K562 (cell line): ENCODE results near the gene CEP295NL. TPM values are rescaled to one million over a fixed set of nuclear protein-coding genes. Genes with fewer than 3 reads are reported as not detected.

Experiments
- ATAC-seq: fragments of 200-7000 bp; cut with Tn5 transposase; 3 replicates; pipeline ENCODE4 v1.9.1; 2020; ENCODE audit warnings: moderate library complexity
- BruUV-seq: library from RNA; stranded (reverse); fragments of 400-500 nt; replicated peaks from 2 replicates; lab custom pipeline; 2021; lab: Mats Ljungman, UMichigan
- CTCF ChIA-PET: fragments of 300-600 bp; formaldehyde crosslinking; extraction: SDS; loops from one replicate; lab custom pipeline; 2021; ENCODE audit warnings: low intra/inter-chr PET ratio; lab: Yijun Ruan, JAX
- POLR2A ChIA-PET: fragments of 300-600, 350-650 bp; sonication (Branson Sonifier 250); formaldehyde crosslinking; extraction: SDS; loops from one replicate; lab custom pipeline; 2021; ENCODE audit warnings: antibody characterized with exemption, inconsistent platforms; lab: Yijun Ruan, JAX
- DNase-seq, 4 experiments: peaks; one replicate each; pipeline versions ENCODE4 v3.0.0 to v3.0.0-alpha.2; 2011 to 2018; ENCODE audit warnings: low spot score in 3 of 4, mixed read lengths in 3 of 4; ENCODE audit errors: extremely low read depth in 1 of 4
- FAIRE-seq: peaks from 2 replicates; lab custom pipeline; 2011; peaks lifted over from hg19 to GRCh38; lab: Jason Lieb, UNC
- H2AFZ ChIP-seq: 2 replicates; pipeline ENCODE4 v1.6.0; 2011; ENCODE audit warnings: low read depth, low read length, control low read depth, inconsistent platforms
- H3K27ac ChIP-seq: fragments of 200-600 bp; 3 replicates; pipeline ENCODE4 v1.8.0; 2011; ENCODE audit warnings: low read depth, mild to moderate bottlenecking, control low read depth, inconsistent platforms, low read length, moderate library complexity, mixed read lengths; ENCODE audit errors: extremely low read depth
- H3K27me3 ChIP-seq, 2 experiments: fragments of 300-600 bp in 1 of 2; 2 replicates in 1 of 2; 3 replicates in 1 of 2; pipeline versions ENCODE4 v1.6.0 to v1.8.0; 2011; ENCODE audit warnings: inconsistent platforms in 2 of 2, low read length in 2 of 2, mild to moderate bottlenecking in 1 of 2, mixed read lengths in 1 of 2, moderate library complexity in 1 of 2; ENCODE audit not compliant: control insufficient read depth in 2 of 2, insufficient read depth in 2 of 2
- H3K36me3 ChIP-seq: fragments of 300-600 bp; 3 replicates; pipeline ENCODE4 v1.8.0; 2011; ENCODE audit warnings: mild to moderate bottlenecking, low read length, inconsistent platforms; ENCODE audit not compliant: control insufficient read depth, insufficient read depth
- H3K4me1 ChIP-seq, 2 experiments: fragments of 200-600 bp in 1 of 2; replicated peaks in 1 of 2; 2 replicates in 1 of 2; 3 replicates in 1 of 2; pipeline versions ENCODE4 v1.5.1 to v1.8.0; 2011; ENCODE audit warnings: inconsistent platforms in 2 of 2, low read length in 2 of 2, mild to moderate bottlenecking in 1 of 2, mixed read lengths in 1 of 2, moderate library complexity in 1 of 2; ENCODE audit not compliant: control insufficient read depth in 2 of 2, insufficient read depth in 2 of 2
- H3K4me2 ChIP-seq: 2 replicates; pipeline ENCODE4 v1.6.1; 2011; ENCODE audit warnings: low read length, control low read depth, inconsistent platforms, mixed read lengths; ENCODE audit not compliant: insufficient read depth
- H3K4me3 ChIP-seq: fragments of 200-600 bp; sonication (generic), shearing (Covaris generic); 2 replicates; pipeline ENCODE4 v1.5.1; 2016; ENCODE audit warnings: control low read depth, inconsistent platforms
- H3K79me2 ChIP-seq: fragments of 200-600 bp; 3 replicates; pipeline ENCODE4 v1.8.0; 2011; ENCODE audit warnings: low read length, inconsistent platforms; ENCODE audit not compliant: control insufficient read depth, insufficient read depth
- H3K9ac ChIP-seq, 2 experiments: 2 replicates each; pipeline versions ENCODE4 v1.6.0 to v1.6.1; 2011; ENCODE audit warnings: low read depth in 2 of 2, low read length in 2 of 2, control low read depth in 1 of 2, inconsistent platforms in 1 of 2, mild to moderate bottlenecking in 1 of 2, mixed read lengths in 1 of 2; ENCODE audit not compliant: insufficient read depth in 1 of 2
- H3K9me1 ChIP-seq: one replicate; pipeline ENCODE4 v1.6.0; 2011; ENCODE audit warnings: inconsistent platforms, mild to moderate bottlenecking, low read length, moderate library complexity; ENCODE audit not compliant: control insufficient read depth, insufficient read depth
- H3K9me3 ChIP-seq: replicated peaks from 2 replicates; pipeline ENCODE4 v1.5.1; 2011; ENCODE audit warnings: low read depth, low read length, inconsistent platforms; ENCODE audit not compliant: control insufficient read depth, insufficient read depth
- H4K20me1 ChIP-seq: replicated peaks from 2 replicates; pipeline ENCODE4 v1.6.1; 2011; ENCODE audit warnings: low read length, inconsistent platforms, mixed read lengths; ENCODE audit not compliant: control insufficient read depth, insufficient read depth
- ATF7 ChIP-seq: fragments of 450-650 bp; IDR thresholded peaks from 2 replicates; pipeline ENCODE4 v1.7.1; 2014; ENCODE audit warnings: mild to moderate bottlenecking, moderate library complexity
- CBX5 ChIP-seq: IDR thresholded peaks from 2 replicates; pipeline ENCODE4 v1.6.1; 2014; ENCODE audit warnings: low read depth, borderline replicate concordance
- DMBX1 ChIP-seq: fragments of 250-450 bp; sonication (Bioruptor Pico); IDR thresholded peaks from 2 replicates; pipeline ENCODE4 v1.8.0; 2022; ENCODE audit warnings: inconsistent platforms, mild to moderate bottlenecking, moderate library complexity, borderline replicate concordance
- ELF4 ChIP-seq: fragments of 450-650 bp; formaldehyde crosslinking; IDR thresholded peaks from 2 replicates; pipeline ENCODE4 v1.4.0; 2022; ENCODE audit warnings: missing genetic modification characterization
- FIP1L1 ChIP-seq: fragments of 200-400 bp; formaldehyde crosslinking; IDR thresholded peaks from 2 replicates; pipeline ENCODE4 v1.6.1; 2018; ENCODE audit warnings: mild to moderate bottlenecking, low read depth, low read length; ENCODE audit not compliant: poor library complexity, severe bottlenecking
- HDAC3 ChIP-seq: fragments of 450-650 bp; IDR thresholded peaks from 2 replicates; pipeline ENCODE4 v1.6.1; 2018; ENCODE audit warnings: borderline replicate concordance, mild to moderate bottlenecking, moderate library complexity; ENCODE audit not compliant: partially characterized antibody
- HIVEP1 ChIP-seq: fragments of 250-450 bp; sonication (Bioruptor Pico); IDR thresholded peaks from 2 replicates; pipeline ENCODE4 v1.4.0; 2020; ENCODE audit warnings: mild to moderate bottlenecking
- MCM2 ChIP-seq: fragments of 450-650 bp; IDR thresholded peaks from 2 replicates; pipeline ENCODE4 v1.6.1; 2017; ENCODE audit warnings: low read depth, mild to moderate bottlenecking
- MECOM ChIP-seq: fragments of 250-450 bp; sonication (Bioruptor Pico); IDR thresholded peaks from 2 replicates; pipeline ENCODE4 v1.8.0; 2022; ENCODE audit warnings: inconsistent platforms
- NFIX ChIP-seq: fragments of 250-450 bp; sonication (Bioruptor Pico); IDR thresholded peaks from 2 replicates; pipeline ENCODE4 v1.4.0; 2020; ENCODE audit warnings: low read depth, mild to moderate bottlenecking, moderate library complexity
- RB1 ChIP-seq: fragments of 450-650 bp; IDR thresholded peaks from 2 replicates; pipeline ENCODE4 v1.6.1; 2017; ENCODE audit warnings: low read depth, mild to moderate bottlenecking
- RBM15 ChIP-seq: fragments of 200-400 bp; formaldehyde crosslinking; IDR thresholded peaks from 2 replicates; pipeline ENCODE4 v1.6.1; 2018; ENCODE audit warnings: mild to moderate bottlenecking, low read length, moderate library complexity; ENCODE audit not compliant: insufficient read depth
- RFX1 ChIP-seq: fragments of 450-650 bp; IDR thresholded peaks from 2 replicates; pipeline ENCODE4 v1.6.1; 2016; ENCODE audit warnings: mild to moderate bottlenecking, moderate library complexity
- SIN3B ChIP-seq: fragments of 450-650 bp; IDR thresholded peaks from 2 replicates; pipeline ENCODE4 v1.6.1; 2017; ENCODE audit warnings: low read depth, mild to moderate bottlenecking, moderate library complexity
- SLC30A9 ChIP-seq: fragments of 250-450 bp; sonication (Bioruptor Pico); IDR thresholded peaks from 2 replicates; pipeline ENCODE4 v1.8.0; 2022; ENCODE audit warnings: mild to moderate bottlenecking, moderate library complexity
- SREBF1 ChIP-seq: fragments of 150-350 bp; IDR thresholded peaks from 2 replicates; pipeline ENCODE4 v1.6.1; 2014; ENCODE audit warnings: antibody characterized with exemption, low read depth, low read length, borderline replicate concordance
- STAT5A ChIP-seq: IDR thresholded peaks from 2 replicates; pipeline ENCODE4 v1.6.1; 2012; ENCODE audit warnings: low read length, inconsistent platforms, borderline replicate concordance
- TARDBP ChIP-seq: fragments of 450-650 bp; IDR thresholded peaks from 2 replicates; pipeline ENCODE4 v1.6.1; 2016
- TCF7 ChIP-seq: sonication (generic); IDR thresholded peaks from 2 replicates; pipeline ENCODE4 v1.6.1; 2016; ENCODE audit warnings: antibody characterized with exemption, borderline replicate concordance
- ZBTB1 ChIP-seq: sonication (generic); formaldehyde crosslinking; IDR thresholded peaks from 2 replicates; pipeline ENCODE4 v1.8.1; 2023; ENCODE audit warnings: missing genetic modification reagents, low read depth, mild to moderate bottlenecking, borderline replicate concordance
- ZC3H11A ChIP-seq: IDR thresholded peaks from 2 replicates; pipeline ENCODE4 v1.6.1; 2012; ENCODE audit warnings: low read depth, low read length, improper control_type of control experiment
- ZNF384 ChIP-seq: IDR thresholded peaks from 2 replicates; pipeline ENCODE4 v1.6.1; 2012; ENCODE audit warnings: low read depth, low read length, improper control_type of control experiment
- ZNF444 ChIP-seq: fragments of 250-450 bp; sonication (Bioruptor Pico); IDR thresholded peaks from 2 replicates; pipeline ENCODE4 v1.4.0; 2020; ENCODE audit warnings: mild to moderate bottlenecking, moderate library complexity
- ZNF764 ChIP-seq: fragments of 250-450 bp; sonication (Bioruptor Pico); IDR thresholded peaks from 2 replicates; pipeline ENCODE4 v1.4.0; 2020; ENCODE audit warnings: low read depth, mild to moderate bottlenecking, moderate library complexity
- WGBS: fragments of 100-300 bp; shearing (Covaris generic); methylation state at CpG from one replicate; pipeline ENCODE4 v1.1.6; 2016; ENCODE audit warnings: low coverage, mixed read lengths; ENCODE audit not compliant: insufficient coverage; ENCODE audit errors: missing lambda C conversion rate; 5-methylcytosine and 5-hydroxymethylcytosine counted together
- in situ Hi-C: fragments of 300-500 bp; cut with MboI; formaldehyde crosslinking; loops from 4 replicates; pipeline ENCODE4 v1.15.0; 2018; ENCODE audit warnings: inconsistent platforms, mixed read lengths
- intact Hi-C: fragments of 100-400 bp; cut with micrococcal nuclease; formaldehyde crosslinking; loops from 2 replicates; pipeline ENCODE4 v1.14.2; 2022
- polyA plus RNA-seq, 8 experiments: library from polyadenylated mRNA; depleted of rRNA in 4 of 8; stranded (reverse) in 5 of 8; unstranded in 3 of 8; fragments of >200 nt; fragmentation: Nextera tagmentation in 2 of 8; fragmentation: Illumina TruSeq in 1 of 8; extraction: Ambion mirVana in 2 of 8; extraction: Trizol in 1 of 8; gene quantifications; 2 replicates each; pipeline versions ENCODE4 v1.2.1 to v1.2.3, GENCODE V29; 2011 to 2014; ENCODE audit warnings: inconsistent platforms in 1 of 8, missing spikeins in 1 of 8
- total RNA-seq, 7 experiments: library from RNA; depleted of rRNA in 6 of 7; stranded (reverse); fragments of >200 nt in 6 of 7; fragmentation: Illumina TruSeq in 2 of 7; extraction: Trizol in 2 of 7; gene quantifications; 2 replicates each; pipeline versions ENCODE4 v1.2.1 to v1.2.3, GENCODE V29; 2011 to 2021; ENCODE audit warnings: low replicate concordance in 1 of 7
- TF ChIP-seq, protein P1 (sequence below): sonication (generic); formaldehyde crosslinking; IDR thresholded peaks from 2 replicates; pipeline ENCODE4 v1.8.0; 2022; ENCODE audit warnings: missing genetic modification reagents, mild to moderate bottlenecking, borderline replicate concordance

CEP295NL gene
- total and polyA plus RNA-seq, 9 of the 15 experiments (the other 6 are each of a cell fraction or from before 2014, with no cell fraction given) = not detected

DNA sequence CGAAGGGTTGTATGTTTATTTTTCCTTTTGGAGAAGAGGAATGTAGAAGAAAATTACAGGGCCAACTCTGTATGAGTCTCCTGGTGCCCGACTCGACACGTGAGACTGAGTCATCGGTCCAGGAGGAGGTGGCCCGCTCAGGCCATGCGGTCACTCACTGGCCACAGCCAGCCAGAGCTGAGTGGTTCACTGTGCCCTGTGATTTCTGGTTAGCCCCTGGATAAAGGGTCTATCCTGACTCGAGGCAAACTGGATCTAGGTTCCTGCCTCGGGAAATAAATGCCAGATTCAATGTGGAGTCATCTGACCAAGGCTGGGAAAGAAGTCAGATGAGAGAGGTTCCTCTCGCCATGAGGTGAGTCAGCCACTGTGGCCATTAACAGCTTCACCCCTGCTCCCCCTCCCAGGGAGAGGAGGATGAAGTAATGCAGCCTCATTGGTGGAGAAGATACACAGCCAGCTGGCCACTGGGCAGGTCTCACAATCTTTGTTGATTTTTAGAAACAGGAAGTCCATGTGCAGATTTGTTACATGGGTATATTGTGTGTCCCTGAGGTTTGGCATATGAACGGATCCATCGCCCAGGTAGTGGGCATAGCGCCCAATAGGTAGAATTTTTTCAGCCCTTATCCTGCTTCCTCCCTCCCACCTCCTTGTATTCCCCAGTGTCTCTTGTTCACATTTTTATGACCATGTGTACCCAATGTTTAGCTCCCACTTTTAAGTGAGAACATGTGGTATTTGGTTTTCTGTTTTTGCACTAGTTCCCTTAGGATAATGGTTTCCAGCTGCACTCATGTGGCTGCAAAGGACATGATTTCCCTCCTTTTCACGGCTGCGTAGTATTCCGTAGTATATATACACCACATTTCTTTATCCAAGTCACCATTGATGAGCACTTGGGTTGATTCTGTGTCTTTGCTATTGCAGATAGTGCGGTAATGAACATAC, 40.7 kb downstream of the CEP295NL start:
- Histone ChIP-seq H3K4me1 (peaks cover 3 to 15% of the 10 kb centered on the region in 2 experiments; a peak in 3 of 5 replicates), H3K9ac (peak overlapping the region in 1 of 2 experiments; percentile 39; a peak in 1 of 4 replicates), H3K27ac (peak overlapping the region; percentile 64; the same call in 2 of the 3 replicates), H3K79me2 (no peaks in the 10 kb centered on the region), H3K9me3 (no peaks in the 10 kb centered on the region), H3K9me1 (no peaks in the 10 kb centered on the region), H3K4me3 (no peak overlapping the region), H3K4me2 (peak overlapping the region; percentile 51), H3K27me3 (peaks cover 6 to 12% of the 10 kb centered on the region in 2 experiments; a peak in 4 of 5 replicates), H3K36me3 (no peaks in the 10 kb centered on the region), H2AFZ (peak overlapping the region; percentile 87), H4K20me1 (no peaks in the 10 kb centered on the region)
- FAIRE-seq = peak; percentile 85
- peak; percentile 68 to 81 (median 74) for DNase-seq
- intact Hi-C loops (no loop called here), in situ Hi-C loops (no loop called here)
- ChIA-PET POLR2A (interaction anchor here (0.6 to 1.3 kb wide), 4 partner anchors 12 to 42 kb away, joined by 3 to 5 read pairs (median 4); no protein-coding TSS in a partner anchor), CTCF (no interaction called here)
- peak; percentile 95 for ATAC-seq
- no TSS peak for BruUV-seq
- 36% methylated on average over 17 of the region's 17 CpGs for WGBS
- TF ChIP-seq, protein P1, sequence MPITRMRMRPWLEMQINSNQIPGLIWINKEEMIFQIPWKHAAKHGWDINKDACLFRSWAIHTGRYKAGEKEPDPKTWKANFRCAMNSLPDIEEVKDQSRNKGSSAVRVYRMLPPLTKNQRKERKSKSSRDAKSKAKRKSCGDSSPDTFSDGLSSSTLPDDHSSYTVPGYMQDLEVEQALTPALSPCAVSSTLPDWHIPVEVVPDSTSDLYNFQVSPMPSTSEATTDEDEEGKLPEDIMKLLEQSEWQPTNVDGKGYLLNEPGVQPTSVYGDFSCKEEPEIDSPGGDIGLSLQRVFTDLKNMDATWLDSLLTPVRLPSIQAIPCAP (CRISPR knock-in tag) = no peak
- TF ChIP-seq ZBTB1 (CRISPR knock-in tag) (no peak), SIN3B (no peak), DMBX1 (peak; percentile 61), ZNF764 (CRISPR knock-in tag) (no peak), FIP1L1 (no peak), RFX1 (no peak), SLC30A9 (CRISPR knock-in tag) (no peak), RB1 (no peak), ZNF384 (no peak), ATF7 (peak; percentile 95), CBX5 (no peak), MECOM (no peak), HDAC3 (no peak), ELF4 (CRISPR knock-in tag) (no peak), STAT5A (no peak), TCF7 (no peak), SREBF1 (no peak), ZNF444 (CRISPR knock-in tag) (no peak), HIVEP1 (CRISPR knock-in tag) (no peak), TARDBP (no peak), ZC3H11A (no peak), MCM2 (no peak), RBM15 (no peak), NFIX (CRISPR knock-in tag) (no peak)
